ENCODE measurements around the gene NEK9.

NEK9 gene

DNA sequence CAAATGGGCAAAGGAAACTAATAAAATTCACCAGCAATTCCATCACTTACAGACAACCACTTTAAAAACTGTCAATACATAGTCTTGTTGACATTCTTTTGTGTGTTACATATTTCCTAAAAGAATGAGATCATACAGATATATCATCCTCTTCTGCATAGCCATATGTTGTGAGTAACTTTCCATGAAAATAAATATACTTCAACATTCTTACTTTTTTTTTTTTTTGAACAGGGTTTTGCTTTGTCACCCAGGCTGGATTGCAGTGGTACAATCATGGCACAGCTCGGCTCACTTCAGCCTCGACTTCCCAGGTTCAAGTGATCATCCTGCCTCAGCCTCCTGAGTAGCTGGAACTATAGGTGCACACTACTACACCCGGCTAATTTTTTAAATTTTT, 36.5 kb downstream of the NEK9 start:
- ATAC-seq = no peak
- TF ChIP-seq RARB (CRISPR knock-in tag; IDR thresholded peaks at IDR 0.05) (no peak), ISL1 (CRISPR knock-in tag; IDR thresholded peaks at IDR 0.05) (no peak), OSR1 (CRISPR knock-in tag; IDR thresholded peaks at IDR 0.05) (no peak), ZC3H10 (CRISPR knock-in tag; IDR thresholded peaks at IDR 0.05) (no peak), BACH2 (CRISPR knock-in tag; IDR thresholded peaks at IDR 0.05; ENCODE audit: borderline replicate concordance) (no peak), ZNF70 (CRISPR knock-in tag; IDR thresholded peaks at IDR 0.05) (no peak), ESRRG (CRISPR knock-in tag; IDR thresholded peaks at IDR 0.05) (no peak), ZFP3 (CRISPR knock-in tag; IDR thresholded peaks at IDR 0.05) (no peak), CSDC2 (CRISPR knock-in tag; IDR thresholded peaks at IDR 0.05) (no peak), ZFP30 (CRISPR knock-in tag; IDR thresholded peaks at IDR 0.05) (no peak), ZNF8 (CRISPR knock-in tag; IDR thresholded peaks at IDR 0.05) (no peak), GLIS3 (CRISPR knock-in tag; IDR thresholded peaks at IDR 0.05) (no peak), TOX (CRISPR knock-in tag; IDR thresholded peaks at IDR 0.05; ENCODE audit: borderline replicate concordance) (no peak), TCF4 (CRISPR knock-in tag; IDR thresholded peaks at IDR 0.05; ENCODE audit: borderline replicate concordance) (no peak)
- TF ChIP-seq, protein P1, sequence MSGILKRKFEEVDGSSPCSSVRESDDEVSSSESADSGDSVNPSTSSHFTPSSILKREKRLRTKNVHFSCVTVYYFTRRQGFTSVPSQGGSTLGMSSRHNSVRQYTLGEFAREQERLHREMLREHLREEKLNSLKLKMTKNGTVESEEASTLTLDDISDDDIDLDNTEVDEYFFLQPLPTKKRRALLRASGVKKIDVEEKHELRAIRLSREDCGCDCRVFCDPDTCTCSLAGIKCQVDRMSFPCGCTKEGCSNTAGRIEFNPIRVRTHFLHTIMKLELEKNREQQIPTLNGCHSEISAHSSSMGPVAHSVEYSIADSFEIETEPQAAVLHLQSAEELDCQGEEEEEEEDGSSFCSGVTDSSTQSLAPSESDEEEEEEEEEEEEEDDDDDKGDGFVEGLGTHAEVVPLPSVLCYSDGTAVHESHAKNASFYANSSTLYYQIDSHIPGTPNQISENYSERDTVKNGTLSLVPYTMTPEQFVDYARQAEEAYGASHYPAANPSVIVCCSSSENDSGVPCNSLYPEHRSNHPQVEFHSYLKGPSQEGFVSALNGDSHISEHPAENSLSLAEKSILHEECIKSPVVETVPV (CRISPR knock-in tag; IDR thresholded peaks at IDR 0.05) = no peak
- TF ChIP-seq, protein P2, sequence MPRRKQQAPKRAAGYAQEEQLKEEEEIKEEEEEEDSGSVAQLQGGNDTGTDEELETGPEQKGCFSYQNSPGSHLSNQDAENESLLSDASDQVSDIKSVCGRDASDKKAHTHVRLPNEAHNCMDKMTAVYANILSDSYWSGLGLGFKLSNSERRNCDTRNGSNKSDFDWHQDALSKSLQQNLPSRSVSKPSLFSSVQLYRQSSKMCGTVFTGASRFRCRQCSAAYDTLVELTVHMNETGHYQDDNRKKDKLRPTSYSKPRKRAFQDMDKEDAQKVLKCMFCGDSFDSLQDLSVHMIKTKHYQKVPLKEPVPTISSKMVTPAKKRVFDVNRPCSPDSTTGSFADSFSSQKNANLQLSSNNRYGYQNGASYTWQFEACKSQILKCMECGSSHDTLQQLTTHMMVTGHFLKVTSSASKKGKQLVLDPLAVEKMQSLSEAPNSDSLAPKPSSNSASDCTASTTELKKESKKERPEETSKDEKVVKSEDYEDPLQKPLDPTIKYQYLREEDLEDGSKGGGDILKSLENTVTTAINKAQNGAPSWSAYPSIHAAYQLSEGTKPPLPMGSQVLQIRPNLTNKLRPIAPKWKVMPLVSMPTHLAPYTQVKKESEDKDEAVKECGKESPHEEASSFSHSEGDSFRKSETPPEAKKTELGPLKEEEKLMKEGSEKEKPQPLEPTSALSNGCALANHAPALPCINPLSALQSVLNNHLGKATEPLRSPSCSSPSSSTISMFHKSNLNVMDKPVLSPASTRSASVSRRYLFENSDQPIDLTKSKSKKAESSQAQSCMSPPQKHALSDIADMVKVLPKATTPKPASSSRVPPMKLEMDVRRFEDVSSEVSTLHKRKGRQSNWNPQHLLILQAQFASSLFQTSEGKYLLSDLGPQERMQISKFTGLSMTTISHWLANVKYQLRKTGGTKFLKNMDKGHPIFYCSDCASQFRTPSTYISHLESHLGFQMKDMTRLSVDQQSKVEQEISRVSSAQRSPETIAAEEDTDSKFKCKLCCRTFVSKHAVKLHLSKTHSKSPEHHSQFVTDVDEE (CRISPR knock-in tag; IDR thresholded peaks at IDR 0.05) = no peak
- TF ChIP-seq, protein P3, sequence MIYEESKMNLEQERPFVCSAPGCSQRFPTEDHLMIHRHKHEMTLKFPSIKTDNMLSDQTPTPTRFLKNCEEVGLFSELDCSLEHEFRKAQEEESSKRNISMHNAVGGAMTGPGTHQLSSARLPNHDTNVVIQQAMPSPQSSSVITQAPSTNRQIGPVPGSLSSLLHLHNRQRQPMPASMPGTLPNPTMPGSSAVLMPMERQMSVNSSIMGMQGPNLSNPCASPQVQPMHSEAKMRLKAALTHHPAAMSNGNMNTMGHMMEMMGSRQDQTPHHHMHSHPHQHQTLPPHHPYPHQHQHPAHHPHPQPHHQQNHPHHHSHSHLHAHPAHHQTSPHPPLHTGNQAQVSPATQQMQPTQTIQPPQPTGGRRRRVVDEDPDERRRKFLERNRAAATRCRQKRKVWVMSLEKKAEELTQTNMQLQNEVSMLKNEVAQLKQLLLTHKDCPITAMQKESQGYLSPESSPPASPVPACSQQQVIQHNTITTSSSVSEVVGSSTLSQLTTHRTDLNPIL (CRISPR knock-in tag; IDR thresholded peaks at IDR 0.05; ENCODE audit: low read depth) = no peak
- TF ChIP-seq, protein P4, sequence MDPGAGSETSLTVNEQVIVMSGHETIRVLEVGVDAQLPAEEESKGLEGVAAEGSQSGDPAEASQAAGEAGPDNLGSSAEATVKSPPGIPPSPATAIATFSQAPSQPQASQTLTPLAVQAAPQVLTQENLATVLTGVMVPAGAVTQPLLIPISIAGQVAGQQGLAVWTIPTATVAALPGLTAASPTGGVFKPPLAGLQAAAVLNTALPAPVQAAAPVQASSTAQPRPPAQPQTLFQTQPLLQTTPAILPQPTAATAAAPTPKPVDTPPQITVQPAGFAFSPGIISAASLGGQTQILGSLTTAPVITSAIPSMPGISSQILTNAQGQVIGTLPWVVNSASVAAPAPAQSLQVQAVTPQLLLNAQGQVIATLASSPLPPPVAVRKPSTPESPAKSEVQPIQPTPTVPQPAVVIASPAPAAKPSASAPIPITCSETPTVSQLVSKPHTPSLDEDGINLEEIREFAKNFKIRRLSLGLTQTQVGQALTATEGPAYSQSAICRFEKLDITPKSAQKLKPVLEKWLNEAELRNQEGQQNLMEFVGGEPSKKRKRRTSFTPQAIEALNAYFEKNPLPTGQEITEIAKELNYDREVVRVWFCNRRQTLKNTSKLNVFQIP (CRISPR knock-in tag; IDR thresholded peaks at IDR 0.05; ENCODE audit: borderline replicate concordance, low read depth) = no peak
- TF ChIP-seq, protein P5, sequence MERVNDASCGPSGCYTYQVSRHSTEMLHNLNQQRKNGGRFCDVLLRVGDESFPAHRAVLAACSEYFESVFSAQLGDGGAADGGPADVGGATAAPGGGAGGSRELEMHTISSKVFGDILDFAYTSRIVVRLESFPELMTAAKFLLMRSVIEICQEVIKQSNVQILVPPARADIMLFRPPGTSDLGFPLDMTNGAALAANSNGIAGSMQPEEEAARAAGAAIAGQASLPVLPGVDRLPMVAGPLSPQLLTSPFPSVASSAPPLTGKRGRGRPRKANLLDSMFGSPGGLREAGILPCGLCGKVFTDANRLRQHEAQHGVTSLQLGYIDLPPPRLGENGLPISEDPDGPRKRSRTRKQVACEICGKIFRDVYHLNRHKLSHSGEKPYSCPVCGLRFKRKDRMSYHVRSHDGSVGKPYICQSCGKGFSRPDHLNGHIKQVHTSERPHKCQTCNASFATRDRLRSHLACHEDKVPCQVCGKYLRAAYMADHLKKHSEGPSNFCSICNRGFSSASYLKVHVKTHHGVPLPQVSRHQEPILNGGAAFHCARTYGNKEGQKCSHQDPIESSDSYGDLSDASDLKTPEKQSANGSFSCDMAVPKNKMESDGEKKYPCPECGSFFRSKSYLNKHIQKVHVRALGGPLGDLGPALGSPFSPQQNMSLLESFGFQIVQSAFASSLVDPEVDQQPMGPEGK (CRISPR knock-in tag; IDR thresholded peaks at IDR 0.05; ENCODE audit: borderline replicate concordance) = no peak

DNA sequence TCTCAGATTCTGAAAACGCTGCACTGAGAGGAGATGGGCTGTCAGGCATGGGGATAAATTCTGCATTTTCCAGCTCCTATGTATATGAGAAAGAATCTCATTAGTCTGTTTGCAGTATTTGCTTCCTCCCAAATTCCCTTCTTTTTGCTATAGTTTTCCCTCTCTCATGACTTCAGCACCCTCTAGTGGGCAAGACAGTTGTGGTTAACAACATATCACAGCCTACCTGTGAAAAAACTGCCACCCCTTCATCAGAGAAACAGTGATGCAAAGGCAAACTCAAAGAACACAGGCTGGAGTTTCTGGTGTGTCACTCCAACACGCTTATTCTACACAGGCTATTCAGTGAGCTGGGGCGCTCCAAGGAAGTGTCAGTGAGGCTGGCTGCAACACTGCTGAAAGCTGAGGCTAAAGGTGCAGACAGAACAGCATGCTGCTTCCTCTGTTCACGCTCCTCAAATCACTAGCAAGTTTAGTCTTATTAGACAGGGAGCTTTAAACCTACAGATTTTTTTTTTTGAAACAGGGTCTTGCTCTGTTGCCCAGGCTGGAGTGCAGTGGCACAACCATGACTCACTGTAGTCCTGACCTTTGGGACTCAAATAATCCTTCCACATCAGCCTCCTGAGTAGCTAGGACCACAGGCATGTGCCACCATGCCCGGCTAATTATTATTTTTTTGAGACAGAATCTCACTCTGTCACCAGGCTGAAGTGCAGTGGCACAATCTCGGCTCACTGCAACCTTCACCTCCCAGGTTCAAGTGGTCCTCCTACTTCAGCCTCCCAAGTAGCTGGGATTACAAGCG, 38.1 kb downstream of the NEK9 start:
- TF ChIP-seq, protein P3 (CRISPR knock-in tag; IDR thresholded peaks at IDR 0.05; ENCODE audit: low read depth) = no peak
- TF ChIP-seq ZFP30 (CRISPR knock-in tag; IDR thresholded peaks at IDR 0.05) (no peak), PPARA (CRISPR knock-in tag; IDR thresholded peaks at IDR 0.05; ENCODE audit: borderline replicate concordance) (no peak), ESRRG (CRISPR knock-in tag; IDR thresholded peaks at IDR 0.05) (no peak)
- TF ChIP-seq, protein P2 (CRISPR knock-in tag; IDR thresholded peaks at IDR 0.05) = no peak
- peak; percentile 91 for ATAC-seq

Measured in SK-N-SH treated with all-trans-retinoic acid at 6 μM for 48 hours (cell line).